Smooth muscle cell (in vitro differentiated cells): Measurements from ENCODE around the gene MMD. TPM values are rescaled to one million over a fixed set of nuclear protein-coding genes. Genes with fewer than 3 reads are reported as not detected.

Source experiments
- DNase-seq: peaks from one replicate; lab custom pipeline; 2025; ENCODE audit not compliant: unreplicated experiment; lab: John Stamatoyannopoulos, UW
- H2AFZ ChIP-seq: fragments of 200-600 bp; sonication (generic); 2 replicates; pipeline ENCODE4 v1.6.0; 2016; ENCODE audit warnings: antibody characterized with exemption, low read depth, mild to moderate bottlenecking
- H3F3A ChIP-seq: fragments of 200-600 bp; sonication (generic); 2 replicates; pipeline ENCODE4 v1.6.0; 2017; ENCODE audit warnings: antibody characterized with exemption, low read depth
- H3K27ac ChIP-seq: fragments of 200-600 bp; sonication (generic); 2 replicates; pipeline ENCODE4 v1.5.1; 2016; ENCODE audit warnings: low read depth, mild to moderate bottlenecking
- H3K27me3 ChIP-seq: fragments of 200-600 bp; sonication (generic); 2 replicates; pipeline ENCODE4 v1.6.1; 2016; ENCODE audit warnings: low read depth, mild to moderate bottlenecking
- H3K36me3 ChIP-seq: fragments of 200-600 bp; sonication (generic); 2 replicates; pipeline ENCODE4 v1.5.1; 2016; ENCODE audit warnings: low read depth
- H3K4me1 ChIP-seq: fragments of 200-600 bp; sonication (generic); 2 replicates; pipeline ENCODE4 v1.5.1; 2016; ENCODE audit warnings: low read depth
- H3K4me2 ChIP-seq: fragments of 200-600 bp; sonication (generic); 2 replicates; pipeline ENCODE4 v1.6.0; 2016; ENCODE audit warnings: mild to moderate bottlenecking
- H3K4me3 ChIP-seq: fragments of 200-600 bp; sonication (generic); 2 replicates; pipeline ENCODE4 v1.5.1; 2016; ENCODE audit warnings: mild to moderate bottlenecking
- H3K79me2 ChIP-seq: fragments of 200-600 bp; sonication (generic); 2 replicates; pipeline ENCODE4 v1.6.0; 2016; ENCODE audit warnings: low read depth, mild to moderate bottlenecking
- H3K9ac ChIP-seq: fragments of 200-600 bp; sonication (generic); 2 replicates; pipeline ENCODE4 v1.6.0; 2016; ENCODE audit warnings: low read depth
- H3K9me3 ChIP-seq: fragments of 200-600 bp; sonication (generic); replicated peaks from 2 replicates; pipeline ENCODE4 v1.5.1; 2016; ENCODE audit warnings: low read depth
- H4K20me1 ChIP-seq: fragments of 200-600 bp; sonication (generic); 2 replicates; pipeline ENCODE4 v1.6.0; 2016; ENCODE audit warnings: low read depth
- CTCF ChIP-seq: fragments of 200-600 bp; sonication (generic); IDR thresholded peaks from 2 replicates; pipeline ENCODE4 v1.5.1; 2017; ENCODE audit warnings: borderline replicate concordance, mild to moderate bottlenecking, antibody characterized with exemption; ENCODE audit not compliant: insufficient read depth, poor library complexity, severe bottlenecking
- WGBS: methylation state at CpG from one replicate; pipeline ENCODE4 v1.1.7; 2016; ENCODE audit warnings: low lambda C conversion rate; 5-methylcytosine and 5-hydroxymethylcytosine counted together
- polyA plus RNA-seq: library from polyadenylated mRNA; unstranded; fragments of >200 nt; fragmentation: Nextera tagmentation; extraction: Ambion mirVana; gene quantifications from 2 replicates; pipeline ENCODE4 v1.2.1, GENCODE V29; 2016
- total RNA-seq: library from RNA; depleted of rRNA; stranded (reverse); fragments of >200 nt; gene quantifications from 2 replicates; pipeline ENCODE4 v1.2.3, GENCODE V29; 2014

MMD gene
- total and polyA plus RNA-seq, 2 experiments from 2014 or later = 18.0 to 19.6 TPM

DNA sequence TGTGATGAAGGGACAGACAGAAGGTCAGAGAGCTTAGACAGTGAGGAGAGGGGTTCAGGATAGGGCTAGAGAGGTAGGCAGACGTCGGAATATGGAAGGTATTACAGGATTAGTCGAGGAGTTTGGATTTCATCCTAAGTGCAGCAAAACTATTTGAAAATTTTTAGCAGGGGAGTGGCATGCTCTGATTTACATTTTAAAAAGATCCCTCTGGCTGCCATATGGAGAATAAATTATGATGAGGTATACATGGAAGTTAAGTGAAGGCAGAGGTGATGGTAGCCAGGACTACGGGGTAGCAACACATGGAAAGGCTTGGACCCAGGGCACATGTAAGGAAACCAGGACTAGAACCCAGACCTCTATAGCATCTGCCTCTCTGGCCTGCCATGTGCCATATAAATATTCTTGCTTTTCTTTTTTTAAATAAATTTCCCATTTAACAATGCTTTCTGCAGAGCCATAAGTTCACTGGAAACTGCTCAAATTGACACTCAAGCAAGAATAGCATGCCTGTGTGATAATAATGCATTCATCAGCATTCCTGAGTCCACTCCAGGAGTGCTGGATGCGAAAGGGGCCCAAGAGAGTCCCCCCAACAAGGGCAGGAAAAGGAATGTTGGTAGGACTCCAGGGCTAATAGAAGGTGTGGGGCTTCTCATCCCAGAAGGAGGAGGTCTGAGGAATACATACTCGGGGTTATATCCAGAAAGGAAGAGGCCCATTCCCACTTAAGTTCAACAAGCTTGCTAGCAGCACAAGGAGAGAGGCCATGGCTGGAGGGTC is 78.6 kb downstream of the MMD start:
- H3K9ac ChIP-seq = no peak overlapping the region
- no peaks in the 10 kb centered on the region for H3K27me3 ChIP-seq
- H2AFZ ChIP-seq = no peak overlapping the region
- H3F3A ChIP-seq = no peaks in the 10 kb centered on the region
- no peaks in the 10 kb centered on the region for H3K4me1 ChIP-seq
- WGBS = 92% methylated on average over 6 of the region's 6 CpGs
- H3K36me3 ChIP-seq = no peaks in the 10 kb centered on the region
- H3K9me3 ChIP-seq = no peaks in the 10 kb centered on the region
- H3K4me2 ChIP-seq = no peak overlapping the region
- no peak for DNase-seq
- TF ChIP-seq CTCF = no peak
- no peaks in the 10 kb centered on the region for H3K79me2 ChIP-seq
- no peak overlapping the region for H3K4me3 ChIP-seq
- no peaks in the 10 kb centered on the region for H4K20me1 ChIP-seq
- H3K27ac ChIP-seq = no peak overlapping the region

Other genes starting within 250 kb of the MMD start
- not detected in 2 replicates for gene HLF, start 156.9 kb downstream of the MMD start, total RNA-seq
- gene HLF, start 156.9 kb downstream of the MMD start, polyA plus RNA-seq = 0.19 TPM in 1 of 2 replicates, not detected in the other
- gene SMIM36, start 89.6 kb upstream of the MMD start, total RNA-seq = not detected in 2 replicates
- not detected in 2 replicates for gene SMIM36, start 89.6 kb upstream of the MMD start, polyA plus RNA-seq